Chondrocyte (in vitro differentiated cells): ENCODE results near the gene AFDN. TPM values are rescaled to one million over a fixed set of nuclear protein-coding genes. Genes with fewer than 3 reads are reported as not detected.

ENCODE experiments used
- DNase-seq: peaks from one replicate; pipeline ENCODE4 v3.0.0; 2021; ENCODE audit warnings: mixed read lengths, low spot score
- H3K27ac Mint-ChIP-seq: one replicate; pipeline ENCODE4 v1.8.0; 2021; ENCODE audit warnings: mild to moderate bottlenecking, moderate library complexity, mixed read lengths; ENCODE audit not compliant: unreplicated experiment
- H3K27me3 Mint-ChIP-seq: 2 replicates; pipeline ENCODE4 v1.8.0; 2021; ENCODE audit warnings: low read depth, mixed read lengths
- H3K36me3 Mint-ChIP-seq: 2 replicates; pipeline ENCODE4 v1.8.0; 2021; ENCODE audit warnings: low read depth, mixed read lengths
- H3K4me1 Mint-ChIP-seq: 2 replicates; pipeline ENCODE4 v1.8.0; 2021; ENCODE audit warnings: low read depth, mild to moderate bottlenecking, mixed read lengths
- H3K4me3 Mint-ChIP-seq: one replicate; pipeline ENCODE4 v1.8.0; 2021; ENCODE audit warnings: mild to moderate bottlenecking, moderate library complexity, mixed read lengths; ENCODE audit not compliant: unreplicated experiment
- H3K9me3 Mint-ChIP-seq: 2 replicates; pipeline ENCODE4 v1.8.0; 2021; ENCODE audit warnings: low read depth, mixed read lengths
- total RNA-seq: library from RNA; stranded (reverse); gene quantifications from 3 replicates; pipeline ENCODE4 v1.2.1, GENCODE V29; 2021
- TF ChIP-seq, protein P1 (sequence below): fragments of 200-600 bp; sonication (generic); IDR thresholded peaks from 2 replicates; pipeline ENCODE4 v1.5.0; 2021; ENCODE audit warnings: antibody characterized with exemption, mild to moderate bottlenecking, moderate library complexity

Gene AFDN
- total RNA-seq, 1 donor from 2014 or later = 45.8 TPM

DNA sequence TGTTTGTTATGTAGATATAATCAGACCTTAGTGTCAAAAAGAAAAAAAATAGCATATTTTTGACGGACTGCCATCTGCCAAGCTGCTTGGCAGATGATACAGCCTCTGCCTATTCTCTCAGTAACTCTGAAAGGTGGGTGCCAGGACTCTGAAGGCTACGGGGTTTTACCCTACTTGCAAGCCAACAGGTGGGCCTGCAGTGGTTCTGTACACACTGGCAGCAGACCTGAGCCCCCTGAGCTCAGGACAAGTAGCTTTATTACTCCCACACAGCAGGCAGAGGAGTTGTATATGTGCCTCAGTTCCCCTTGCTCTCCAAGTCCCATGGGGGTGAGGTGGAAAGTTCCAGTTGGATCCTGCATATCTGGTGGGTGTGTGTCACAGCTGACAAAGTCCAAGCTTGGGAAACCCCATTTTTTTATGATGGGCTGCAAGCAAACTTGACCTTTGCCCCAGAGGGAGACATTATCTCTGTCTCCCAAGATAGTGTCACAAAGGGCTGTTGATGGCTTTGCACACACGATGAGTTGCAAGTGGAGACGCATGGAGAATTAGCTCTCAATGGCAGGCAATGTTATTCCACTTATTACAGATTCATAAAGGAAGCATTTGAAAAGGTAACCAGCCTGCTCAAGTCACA lies 20.5 kb upstream of the AFDN start:
- Mint-ChIP-seq H3K9me3 (no peaks in the 10 kb centered on the region), H3K36me3 (no peaks in the 10 kb centered on the region), H3K4me1 (no peaks in the 10 kb centered on the region), H3K4me3 (no peak overlapping the region), H3K27me3 (peaks cover 12% of the 10 kb centered on the region), H3K27ac (no peak overlapping the region)
- no peak for DNase-seq
- TF ChIP-seq, protein P1, sequence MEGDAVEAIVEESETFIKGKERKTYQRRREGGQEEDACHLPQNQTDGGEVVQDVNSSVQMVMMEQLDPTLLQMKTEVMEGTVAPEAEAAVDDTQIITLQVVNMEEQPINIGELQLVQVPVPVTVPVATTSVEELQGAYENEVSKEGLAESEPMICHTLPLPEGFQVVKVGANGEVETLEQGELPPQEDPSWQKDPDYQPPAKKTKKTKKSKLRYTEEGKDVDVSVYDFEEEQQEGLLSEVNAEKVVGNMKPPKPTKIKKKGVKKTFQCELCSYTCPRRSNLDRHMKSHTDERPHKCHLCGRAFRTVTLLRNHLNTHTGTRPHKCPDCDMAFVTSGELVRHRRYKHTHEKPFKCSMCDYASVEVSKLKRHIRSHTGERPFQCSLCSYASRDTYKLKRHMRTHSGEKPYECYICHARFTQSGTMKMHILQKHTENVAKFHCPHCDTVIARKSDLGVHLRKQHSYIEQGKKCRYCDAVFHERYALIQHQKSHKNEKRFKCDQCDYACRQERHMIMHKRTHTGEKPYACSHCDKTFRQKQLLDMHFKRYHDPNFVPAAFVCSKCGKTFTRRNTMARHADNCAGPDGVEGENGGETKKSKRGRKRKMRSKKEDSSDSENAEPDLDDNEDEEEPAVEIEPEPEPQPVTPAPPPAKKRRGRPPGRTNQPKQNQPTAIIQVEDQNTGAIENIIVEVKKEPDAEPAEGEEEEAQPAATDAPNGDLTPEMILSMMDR = no peak

DNA sequence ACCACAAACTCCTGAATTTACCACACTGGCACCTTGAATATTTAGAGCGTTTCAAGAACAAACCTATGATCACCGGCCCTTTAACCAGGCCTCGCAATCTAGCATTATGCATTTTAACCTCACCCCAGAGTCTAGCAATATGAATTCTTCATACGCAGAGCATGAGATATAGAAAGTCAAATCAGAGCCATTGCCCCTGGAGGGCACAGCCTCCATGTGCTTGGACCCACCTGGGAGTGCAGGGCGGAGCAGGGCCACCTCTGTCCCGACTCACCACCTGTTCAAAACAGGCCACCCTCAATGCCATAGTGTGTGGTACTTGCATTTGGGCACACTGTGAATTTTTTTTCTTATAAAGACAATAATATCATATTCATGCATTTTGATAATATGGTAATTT lies 19.5 kb upstream of the AFDN start:
- no peak overlapping the region for H3K27ac Mint-ChIP-seq
- H3K36me3 Mint-ChIP-seq = no peaks in the 10 kb centered on the region
- DNase-seq = no peak
- no peak overlapping the region for H3K4me3 Mint-ChIP-seq
- TF ChIP-seq, protein P1 = no peak
- H3K4me1 Mint-ChIP-seq = no peaks in the 10 kb centered on the region
- peaks cover 5% of the 10 kb centered on the region for H3K27me3 Mint-ChIP-seq
- H3K9me3 Mint-ChIP-seq = no peaks in the 10 kb centered on the region

DNA sequence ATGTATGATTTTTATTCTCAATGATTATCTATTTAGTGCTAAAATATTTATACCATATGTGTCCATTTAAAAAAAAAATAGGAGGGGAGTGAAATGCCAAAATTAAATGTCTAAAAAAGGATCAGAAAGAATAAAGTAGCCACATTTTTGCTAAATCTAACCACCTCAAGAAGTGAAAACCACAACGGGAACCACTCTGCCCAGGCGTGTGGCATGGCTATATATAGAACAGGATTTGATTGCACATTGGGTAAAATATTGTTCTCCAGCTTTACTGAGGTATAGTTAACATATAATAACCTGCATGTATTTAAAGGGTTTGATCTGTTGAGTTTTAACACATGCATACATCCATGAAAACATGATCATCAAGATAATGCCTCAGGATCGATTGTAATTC lies 19.0 kb upstream of the AFDN start:
- TF ChIP-seq, protein P1 = no peak
- H3K4me3 Mint-ChIP-seq = no peak overlapping the region
- no peak overlapping the region for H3K27ac Mint-ChIP-seq
- no peak for DNase-seq
- no peaks in the 10 kb centered on the region for H3K4me1 Mint-ChIP-seq
- H3K27me3 Mint-ChIP-seq = peaks cover 5% of the 10 kb centered on the region
- no peaks in the 10 kb centered on the region for H3K36me3 Mint-ChIP-seq
- no peaks in the 10 kb centered on the region for H3K9me3 Mint-ChIP-seq

DNA sequence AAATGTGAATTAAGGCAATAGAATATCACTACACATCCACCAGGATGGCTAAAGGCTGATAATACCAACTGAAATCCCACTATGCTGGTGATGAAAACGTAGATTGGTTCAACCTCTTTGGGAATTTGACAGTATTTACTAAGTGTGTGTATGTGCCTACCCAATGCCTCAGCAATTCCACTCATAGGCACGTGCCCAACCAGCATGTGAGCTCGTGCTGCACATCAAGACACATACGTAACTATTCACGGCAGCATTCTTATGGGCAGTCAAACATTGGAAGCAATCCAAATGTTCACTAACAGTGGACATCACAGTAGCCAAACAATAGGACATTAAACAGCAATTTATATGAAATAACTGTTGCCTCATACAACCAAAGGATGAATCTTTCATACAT lies 15.7 kb upstream of the AFDN start:
- peaks cover 2% of the 10 kb centered on the region for H3K36me3 Mint-ChIP-seq
- DNase-seq = no peak
- H3K4me1 Mint-ChIP-seq = no peaks in the 10 kb centered on the region
- no peak overlapping the region for H3K27ac Mint-ChIP-seq
- no peaks in the 10 kb centered on the region for H3K9me3 Mint-ChIP-seq
- TF ChIP-seq, protein P1 = no peak
- peaks cover 2% of the 10 kb centered on the region for H3K27me3 Mint-ChIP-seq
- H3K4me3 Mint-ChIP-seq = no peak overlapping the region

DNA sequence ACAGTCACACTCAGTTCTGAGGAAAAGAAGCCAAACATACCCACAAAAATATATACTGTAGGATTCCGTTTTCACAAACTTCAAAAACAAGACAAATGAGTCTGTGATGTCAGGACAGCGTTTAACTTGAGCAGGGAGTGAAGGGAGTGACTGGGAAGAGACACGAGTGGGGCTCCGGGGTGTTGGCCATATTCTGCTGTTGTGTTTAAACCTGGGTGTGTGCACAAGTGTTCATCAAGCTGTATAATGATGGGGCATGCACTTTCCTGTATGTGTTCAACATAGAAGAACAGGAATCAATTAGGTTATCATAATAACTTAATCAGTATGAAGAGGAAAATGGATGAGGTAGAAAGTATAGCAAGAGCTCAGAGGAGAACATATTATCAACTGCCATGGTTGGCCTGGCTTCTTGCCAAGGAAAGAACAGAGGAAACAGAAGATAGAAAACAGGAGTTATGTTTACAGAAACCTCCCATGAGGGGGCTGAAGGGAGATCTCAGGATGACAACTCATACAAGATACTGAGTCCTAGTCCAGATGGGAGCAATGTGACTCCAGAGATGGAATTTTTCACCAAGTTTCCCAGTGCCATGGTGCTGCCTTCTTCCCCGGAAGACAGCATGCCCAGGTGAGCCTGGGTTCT lies 15.1 kb upstream of the AFDN start:
- Mint-ChIP-seq H3K9me3 (no peaks in the 10 kb centered on the region), H3K4me1 (no peaks in the 10 kb centered on the region), H3K36me3 (peaks cover 2% of the 10 kb centered on the region), H3K27me3 (peaks cover 2% of the 10 kb centered on the region), H3K27ac (no peak overlapping the region), H3K4me3 (no peak overlapping the region)
- TF ChIP-seq, protein P1 = no peak
- no peak for DNase-seq
